Measurements from ENCODE around the gene SLX9.

DNA sequence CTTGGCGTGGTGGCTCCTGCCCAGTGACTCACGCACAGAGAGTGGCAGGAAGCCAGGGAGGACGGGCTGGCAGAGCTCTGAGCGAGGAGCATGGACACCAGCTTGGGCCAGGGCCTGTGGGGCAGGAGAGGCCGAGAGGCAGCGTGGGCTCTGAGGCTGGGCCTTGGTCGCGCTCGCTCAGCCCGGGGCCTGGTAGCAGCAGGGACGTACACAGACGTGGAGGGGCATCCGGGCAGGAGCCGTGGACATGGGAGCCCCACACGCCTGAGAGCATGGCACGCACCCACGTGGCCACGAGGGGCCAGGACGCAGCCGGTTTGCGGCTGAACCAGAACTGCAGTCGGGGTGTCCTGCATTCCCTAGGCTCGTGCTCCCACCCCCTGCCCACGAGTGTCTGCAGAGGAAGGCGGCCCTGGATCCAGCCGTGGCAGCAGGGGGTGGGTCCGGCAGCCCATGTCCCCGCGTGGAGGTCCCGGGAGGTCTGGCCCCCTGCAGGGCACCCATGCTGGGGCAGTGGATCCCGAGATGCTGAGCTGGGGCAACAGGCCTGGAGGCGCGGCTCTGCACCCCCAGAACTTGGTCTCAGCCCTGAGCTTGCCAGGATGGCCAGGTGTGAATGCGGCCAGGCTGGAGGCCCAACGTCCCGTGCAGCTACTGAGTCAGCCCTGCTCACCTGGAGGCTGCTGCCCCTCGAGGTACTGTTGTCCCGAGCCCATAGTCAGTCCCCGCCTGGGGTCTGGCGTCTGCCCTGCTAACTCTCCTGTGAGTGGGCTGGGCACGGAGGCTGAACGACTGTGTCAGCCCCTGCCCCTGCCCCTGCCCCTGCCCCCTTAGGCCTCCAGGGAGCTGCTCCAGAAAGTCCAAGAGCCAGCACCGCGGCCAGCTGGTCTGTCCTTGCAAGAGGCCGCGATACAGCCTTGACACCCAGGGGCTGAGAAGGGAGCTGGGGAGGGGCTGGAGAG is 61.6 kb downstream of the SLX9 start:
- no peak for TF ChIP-seq TARDBP (IDR thresholded peaks at IDR 0.05)
- no peak for TF ChIP-seq SUZ12 (IDR thresholded peaks at IDR 0.05)
- TF ChIP-seq FOXK2 (IDR thresholded peaks at IDR 0.05): no peak
- no peak for TF ChIP-seq ELF4 (IDR thresholded peaks at IDR 0.05)
- TF ChIP-seq SP1 (IDR thresholded peaks at IDR 0.05): no peak
- TF ChIP-seq, protein P1, sequence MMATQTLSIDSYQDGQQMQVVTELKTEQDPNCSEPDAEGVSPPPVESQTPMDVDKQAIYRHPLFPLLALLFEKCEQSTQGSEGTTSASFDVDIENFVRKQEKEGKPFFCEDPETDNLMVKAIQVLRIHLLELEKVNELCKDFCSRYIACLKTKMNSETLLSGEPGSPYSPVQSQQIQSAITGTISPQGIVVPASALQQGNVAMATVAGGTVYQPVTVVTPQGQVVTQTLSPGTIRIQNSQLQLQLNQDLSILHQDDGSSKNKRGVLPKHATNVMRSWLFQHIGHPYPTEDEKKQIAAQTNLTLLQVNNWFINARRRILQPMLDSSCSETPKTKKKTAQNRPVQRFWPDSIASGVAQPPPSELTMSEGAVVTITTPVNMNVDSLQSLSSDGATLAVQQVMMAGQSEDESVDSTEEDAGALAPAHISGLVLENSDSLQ (IDR thresholded peaks at IDR 0.05): no peak
- TF ChIP-seq ARNT (IDR thresholded peaks at IDR 0.05): no peak
- TF ChIP-seq HDGF (IDR thresholded peaks at IDR 0.05; ENCODE audit: borderline replicate concordance): no peak
- TF ChIP-seq LEF1 (IDR thresholded peaks at IDR 0.05; ENCODE audit: borderline replicate concordance): no peak
- TF ChIP-seq FOXA1 (IDR thresholded peaks at IDR 0.05): no peak
- no peak for TF ChIP-seq FOXM1 (IDR thresholded peaks at IDR 0.05; ENCODE audit: borderline replicate concordance)
